Naive thymus-derived CD4-positive, alpha-beta T cell (primary cell): ENCODE data around the gene TMEM208. TPM values are rescaled to one million over a fixed set of nuclear protein-coding genes. Genes with fewer than 3 reads are reported as not detected.

ENCODE experiments used
- ATAC-seq: fragments of 150-1000 bp; cut with Tn5 transposase; 2 replicates; pipeline ENCODE4 v1.10.0; 2021; ENCODE audit warnings: mild to moderate bottlenecking, moderate library complexity
- CTCF ChIA-PET: fragments of 350-600 bp; sonication (Branson Sonifier 250); formaldehyde crosslinking; loops from one replicate; lab custom pipeline; 2021; ENCODE audit warnings: antibody characterized with exemption; lab: Charles Lee
- POLR2A ChIA-PET: fragments of 350-600 bp; sonication (Branson Sonifier 250); formaldehyde crosslinking; loops from one replicate; lab custom pipeline; 2021; ENCODE audit warnings: antibody characterized with exemption, inconsistent platforms; lab: Charles Lee
- DNase-seq, 9 donors: peaks; one replicate each; pipeline versions ENCODE4 v3.0.0 to v3.0.0-alpha.2; 2020 to 2022; ENCODE audit warnings: mixed read lengths in 1 of 9
- H3K27ac ChIP-seq: one replicate; pipeline ENCODE4 v1.7.0; 2013; ENCODE audit warnings: mild to moderate bottlenecking, low read depth, low read length, moderate library complexity
- H3K27me3 ChIP-seq, 2 donors: one replicate each; pipeline ENCODE4 v1.7.0; 2013; ENCODE audit warnings: low read length in 2 of 2, mild to moderate bottlenecking in 2 of 2, moderate library complexity in 2 of 2; ENCODE audit not compliant: control insufficient read depth in 2 of 2, insufficient read depth in 2 of 2
- H3K36me3 ChIP-seq, 3 experiments: 1 replicate in 2 of 3; 2 replicates in 1 of 3; pipeline ENCODE4 v1.7.0; 2013; ENCODE audit warnings: low read length in 3 of 3, mild to moderate bottlenecking in 3 of 3, moderate library complexity in 1 of 3; ENCODE audit not compliant: insufficient read depth in 3 of 3, control insufficient read depth in 2 of 3
- H3K4me1 ChIP-seq, 2 donors: one replicate each; pipeline ENCODE4 v1.7.0; 2013; ENCODE audit warnings: low read length in 2 of 2, mild to moderate bottlenecking in 2 of 2, moderate library complexity in 1 of 2; ENCODE audit not compliant: control insufficient read depth in 2 of 2, insufficient read depth in 2 of 2
- H3K4me3 ChIP-seq: 2 replicates; pipeline ENCODE4 v1.7.0; 2013; ENCODE audit warnings: mild to moderate bottlenecking, low read length
- H3K9me3 ChIP-seq, 3 experiments: 1 replicate in 2 of 3; 2 replicates in 1 of 3; pipeline ENCODE4 v1.7.0; 2013; ENCODE audit warnings: low read length in 3 of 3; ENCODE audit not compliant: control insufficient read depth in 2 of 3
- H3K27ac Mint-ChIP-seq, 9 donors: one replicate each; pipeline ENCODE4 v1.8.0; 2020 to 2022; ENCODE audit warnings: mixed read lengths in 9 of 9, mild to moderate bottlenecking in 8 of 9, moderate library complexity in 5 of 9, inconsistent platforms in 2 of 9
- H3K27me3 Mint-ChIP-seq, 5 donors: one replicate each; pipeline ENCODE4 v1.8.0; 2021 to 2022; ENCODE audit warnings: mixed read lengths in 5 of 5, mild to moderate bottlenecking in 1 of 5
- H3K36me3 Mint-ChIP-seq, 5 donors: one replicate each; pipeline ENCODE4 v1.8.0; 2020 to 2022; ENCODE audit warnings: mixed read lengths in 5 of 5, mild to moderate bottlenecking in 3 of 5, inconsistent platforms in 1 of 5
- H3K4me1 Mint-ChIP-seq, 7 donors: one replicate each; pipeline ENCODE4 v1.8.0; 2020 to 2022; ENCODE audit warnings: mixed read lengths in 7 of 7, mild to moderate bottlenecking in 3 of 7, inconsistent platforms in 1 of 7
- H3K4me3 Mint-ChIP-seq, 10 donors: one replicate each; pipeline ENCODE4 v1.8.0; 2020 to 2022; ENCODE audit warnings: mild to moderate bottlenecking in 10 of 10, mixed read lengths in 10 of 10, moderate library complexity in 6 of 10, inconsistent platforms in 2 of 10
- H3K9me3 Mint-ChIP-seq, 11 donors: one replicate each; pipeline ENCODE4 v1.8.0; 2020 to 2022; ENCODE audit warnings: mixed read lengths in 11 of 11, mild to moderate bottlenecking in 4 of 11, inconsistent platforms in 1 of 11, moderate library complexity in 1 of 11
- intact Hi-C, 2 donors: fragments of 100-400 bp; cut with micrococcal nuclease; formaldehyde crosslinking; loops; one replicate each; pipeline ENCODE4 v1.15.1; 2023
- polyA plus RNA-seq, 2 donors: library from polyadenylated mRNA; unstranded; fragments of 300-500 nt; fragmentation: Illumina TruSeq; gene quantifications; one replicate each; pipeline ENCODE4 v1.2.3, GENCODE V29; 2021
- total RNA-seq, 6 experiments: library from RNA in 5 of 6; stranded (reverse) in 5 of 6; gene quantifications; 1 replicate in 5 of 6; 2 replicates in 1 of 6; pipeline ENCODE4 v1.2.3 and lab custom pipeline; 2021 to 2026

TMEM208 gene
- total and polyA plus RNA-seq, 7 experiments from 2014 or later = 27.6 to 88.3 (median 40.1) TPM

- H3K27ac Mint-ChIP-seq = peak overlapping the region in 2 of 9 donors; percentile 53 to 93
- peak overlapping the region in 8 of 10 donors; percentile 20 to 92 (median 89) for H3K4me3 Mint-ChIP-seq
- H3K36me3 ChIP-seq = peaks cover 7 to 21% (median 10%) of the 10 kb centered on the region in 3 experiments
- ChIA-PET CTCF (interaction anchor here (1.2 to 1.7 kb wide), 2 partner anchors 36 to 54 kb away, joined by 4 read pairs; no protein-coding TSS in a partner anchor), POLR2A (interaction anchor here (0.5 kb wide), 1 partner anchor 165 kb away, joined by 3 read pairs; no protein-coding TSS in a partner anchor)
- intact Hi-C loops = no loop called here
- H3K36me3 Mint-ChIP-seq = peaks cover 0 to 12% (median 0%) of the 10 kb centered on the region in 5 donors
- no peak overlapping the region for H3K4me3 ChIP-seq
- H3K4me1 Mint-ChIP-seq = peaks cover 8 to 40% (median 34%) of the 10 kb centered on the region in 7 donors
- H3K9me3 Mint-ChIP-seq = no peaks in the 10 kb centered on the region
- DNase-seq (no peak), ATAC-seq (no peak)
- H3K27ac ChIP-seq = no peak overlapping the region
- peaks cover 24 to 27% of the 10 kb centered on the region in 2 donors for H3K4me1 ChIP-seq
- H3K27me3 Mint-ChIP-seq = peaks cover 0 to 8% (median 0%) of the 10 kb centered on the region in 5 donors
- H3K27me3 ChIP-seq = no peaks in the 10 kb centered on the region
- no peaks in the 10 kb centered on the region for H3K9me3 ChIP-seq
These were observed 36.2 kb upstream of the TMEM208 start for GRCh38 chr16:67190448-67191399.

- peaks cover 5 to 18% (median 6%) of the 10 kb centered on the region in 5 donors for H3K36me3 Mint-ChIP-seq
- H3K9me3 Mint-ChIP-seq = no peaks in the 10 kb centered on the region
- ChIA-PET POLR2A (interaction anchor here (1.1 to 1.9 kb wide), 3 partner anchors 8 to 35 kb away, joined by 5 to 7 read pairs (median 6); partner anchors contain the start of genes FBXL8, MATCAP1, TMEM208 and TRADD), CTCF (no interaction called here)
- peaks cover 0 to 5% (median 0%) of the 10 kb centered on the region in 5 donors for H3K27me3 Mint-ChIP-seq
- DNase-seq (no peak), ATAC-seq (no peak)
- Histone ChIP-seq H3K9me3 (no peaks in the 10 kb centered on the region), H3K27me3 (no peaks in the 10 kb centered on the region), H3K4me1 (peaks cover 22 to 26% of the 10 kb centered on the region in 2 donors), H3K36me3 (peaks cover 7 to 28% (median 11%) of the 10 kb centered on the region in 3 experiments), H3K4me3 (peak overlapping the region; percentile 72), H3K27ac (peak overlapping the region; percentile 94)
- intact Hi-C loops = no loop called here
- peak overlapping the region; percentile 83 to 93 (median 92) for H3K4me3 Mint-ChIP-seq
- H3K4me1 Mint-ChIP-seq = peaks cover 16 to 46% (median 40%) of the 10 kb centered on the region in 7 donors
- peak overlapping the region; percentile 53 to 95 (median 91) for H3K27ac Mint-ChIP-seq
These were observed 35.4 kb upstream of the TMEM208 start for GRCh38 chr16:67191411-67191994.

- Histone ChIP-seq H3K4me1 (peaks cover 22 to 26% of the 10 kb centered on the region in 2 donors), H3K27me3 (no peaks in the 10 kb centered on the region), H3K36me3 (peaks cover 7 to 35% (median 17%) of the 10 kb centered on the region in 3 experiments), H3K4me3 (peak within 1 kb of the TSS; percentile 72), H3K27ac (peak within 1 kb of the TSS; percentile 94), H3K9me3 (no peaks in the 10 kb centered on the region)
- Mint-ChIP-seq H3K4me1 (peaks cover 22 to 50% (median 46%) of the 10 kb centered on the region in 7 donors), H3K36me3 (peaks cover 5 to 24% (median 10%) of the 10 kb centered on the region in 5 donors), H3K27me3 (peaks cover 0 to 3% (median 0%) of the 10 kb centered on the region in 5 donors), H3K27ac (peak within 1 kb of the TSS; percentile 53 to 95 (median 91)), H3K9me3 (no peaks in the 10 kb centered on the region), H3K4me3 (peak within 1 kb of the TSS; percentile 83 to 93 (median 92))
- ATAC-seq (peak; percentile 97), DNase-seq (peak; percentile 72 to 88 (median 80))
- CTCF ChIA-PET = interaction anchor here (0.6 kb wide), 1 partner anchor 57 kb away, joined by 3 read pairs; the partner anchor contains the start of gene SLC9A5
- intact Hi-C loops = loop anchor here (1.0 to 2.0 kb wide), 6 partner anchors 9 to 289 kb away; partner anchors contain the start of genes TMEM208 (in 2 of the 2), ATP6V0D1 (in 1 of the 2), FHOD1 (in 1 of the 2) and MATCAP1 (in 1 of the 2)
- POLR2A ChIA-PET = interaction anchor here (1.1 to 1.9 kb wide), 4 partner anchors 9 to 35 kb away, joined by 4 to 7 read pairs (median 6); partner anchors contain the start of genes FBXL8, MATCAP1, TMEM208 and TRADD
These were observed 34.8 kb upstream of the TMEM208 start, which contains the start of gene E2F4 for GRCh38 chr16:67191995-67192681. Gene E2F4, plus strand, starts transcription at chr16:67192155. Its CDS starts 73 bp downstream, at chr16:67192228.

- Histone ChIP-seq H3K36me3 (peaks cover 7 to 42% (median 23%) of the 10 kb centered on the region in 3 experiments), H3K27me3 (no peaks in the 10 kb centered on the region), H3K4me1 (peaks cover 22 to 26% of the 10 kb centered on the region in 2 donors), H3K4me3 (peak overlapping the region; percentile 72), H3K27ac (peak overlapping the region; percentile 94), H3K9me3 (no peaks in the 10 kb centered on the region)
- H3K36me3 Mint-ChIP-seq = peaks cover 5 to 24% (median 10%) of the 10 kb centered on the region in 5 donors
- ATAC-seq (no peak), DNase-seq (no peak)
- peaks cover 22 to 50% (median 46%) of the 10 kb centered on the region in 7 donors for H3K4me1 Mint-ChIP-seq
- H3K27me3 Mint-ChIP-seq = peaks cover 0 to 3% (median 0%) of the 10 kb centered on the region in 5 donors
- ChIA-PET POLR2A (interaction anchor here (0.8 to 1.9 kb wide), 5 partner anchors 10 to 34 kb away, joined by 3 to 7 read pairs (median 5); partner anchors contain the start of genes FBXL8, MATCAP1, TMEM208 and TRADD), CTCF (interaction anchor here (0.6 kb wide), 2 partner anchors 56 to 636 kb away, joined by 3 read pairs; partner anchors contain the start of gene SLC9A5)
- no peaks in the 10 kb centered on the region for H3K9me3 Mint-ChIP-seq
- intact Hi-C loops = loop anchor here (1.0 to 2.0 kb wide), 6 partner anchors 10 to 288 kb away; partner anchors contain the start of genes TMEM208 (in 2 of the 2), ATP6V0D1 (in 1 of the 2), FHOD1 (in 1 of the 2) and MATCAP1 (in 1 of the 2)
- peak overlapping the region; percentile 41 to 93 (median 84) for H3K27ac Mint-ChIP-seq
- peak overlapping the region; percentile 83 to 93 (median 92) for H3K4me3 Mint-ChIP-seq
These were observed 34.1 kb upstream of the TMEM208 start for GRCh38 chr16:67192781-67193361.

GRCh38 chr16:67193536-67193935 lies 33.4 kb upstream of the TMEM208 start:
- Histone ChIP-seq H3K9me3 (no peaks in the 10 kb centered on the region), H3K27me3 (no peaks in the 10 kb centered on the region), H3K4me3 (peak overlapping the region; percentile 72), H3K36me3 (peaks cover 7 to 49% (median 23%) of the 10 kb centered on the region in 3 experiments), H3K4me1 (peaks cover 22 to 26% of the 10 kb centered on the region in 2 donors), H3K27ac (peak overlapping the region; percentile 94)
- DNase-seq (no peak), ATAC-seq (no peak)
- Mint-ChIP-seq H3K4me1 (peaks cover 22 to 55% (median 46%) of the 10 kb centered on the region in 7 donors), H3K36me3 (peaks cover 5 to 24% (median 10%) of the 10 kb centered on the region in 5 donors), H3K27ac (peak overlapping the region; percentile 31 to 93 (median 61)), H3K4me3 (peak overlapping the region; percentile 83 to 93 (median 92)), H3K27me3 (no peaks in the 10 kb centered on the region), H3K9me3 (no peaks in the 10 kb centered on the region)
- POLR2A ChIA-PET = interaction anchor here (0.8 to 1.9 kb wide), 4 partner anchors 9 to 33 kb away, joined by 3 to 5 read pairs (median 4); partner anchors contain the start of genes MATCAP1 and TMEM208
- intact Hi-C loops = loop anchor here in 1 of 2 donors (2.0 kb wide), 1 partner anchor 51 kb away; no protein-coding TSS in a partner anchor
- CTCF ChIA-PET = interaction anchor here (0.6 to 0.8 kb wide), 3 partner anchors 8 to 636 kb away, joined by 3 read pairs; no protein-coding TSS in a partner anchor
